Activated T-helper 1 cell treated with anti-CD3 and anti-CD28 coated beads, Interleukin-2, amount 50 U/mL, for 16 hours (primary cell): ENCODE data around the gene UBE2R2.

Experiments
- DNase-seq, 2 donors: peaks; one replicate each; pipeline ENCODE4 v3.0.0-alpha.2; 2020; ENCODE audit warnings: low read depth in 1 of 2, low spot score in 1 of 2

The UBE2R2 gene

DNA sequence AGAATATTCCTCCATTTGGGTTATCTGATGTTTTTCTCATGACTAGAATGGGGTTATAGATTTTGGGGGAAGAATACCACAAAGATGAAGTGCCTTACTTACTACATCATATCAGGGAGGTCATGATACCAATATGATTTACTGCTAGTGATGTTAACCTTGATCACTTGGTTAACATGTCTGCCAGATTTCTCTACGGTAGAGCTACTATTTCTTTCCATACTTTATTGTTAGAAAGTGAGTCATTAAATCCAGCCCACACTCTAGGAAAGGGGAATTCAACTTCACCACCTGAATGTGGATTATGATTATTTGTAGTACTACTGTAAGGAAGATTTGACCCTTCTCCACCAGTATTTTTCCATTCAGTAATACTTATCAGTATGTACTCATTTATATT, 64.7 kb downstream of the UBE2R2 start:
- DNase-seq = no peak

DNA sequence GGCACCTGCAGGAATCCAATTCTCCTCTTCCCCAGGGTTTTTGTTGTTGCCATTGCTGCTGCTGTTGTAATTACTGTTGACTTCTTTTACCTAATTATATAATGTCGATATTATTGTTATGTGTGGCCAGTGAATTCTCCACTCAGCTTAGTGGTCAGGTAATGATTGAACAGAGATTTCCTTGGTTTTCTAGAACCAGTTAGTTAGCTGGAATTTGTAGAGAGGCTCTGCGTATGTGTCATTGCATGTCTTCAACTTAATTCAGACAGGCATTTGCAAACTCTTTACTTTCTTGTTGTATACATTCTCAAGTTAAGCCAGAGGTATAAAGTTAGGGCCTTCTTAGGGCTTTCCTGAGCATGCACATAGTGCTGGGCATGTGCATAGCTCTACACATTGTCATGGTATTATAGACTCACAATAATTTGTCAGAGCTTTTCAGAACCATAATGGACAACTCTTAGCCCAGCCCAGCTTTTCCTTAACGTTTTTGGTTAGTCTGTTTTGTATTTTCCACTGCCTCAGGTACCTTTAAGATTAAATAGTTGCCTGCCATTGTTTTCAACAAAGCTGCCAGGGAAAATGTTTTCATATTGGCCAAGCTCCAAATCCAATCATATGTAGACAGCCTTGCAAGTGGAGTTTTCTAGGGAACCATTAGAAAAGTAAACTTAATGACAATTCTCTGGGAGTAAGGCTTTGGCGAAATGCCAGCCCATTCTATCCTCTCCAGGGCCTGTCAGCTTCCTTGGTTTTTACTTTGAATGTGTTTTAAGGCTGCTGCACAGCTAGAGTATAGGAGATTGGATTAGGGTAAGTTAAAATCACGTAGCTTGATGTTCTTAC, 68.1 kb downstream of the UBE2R2 start:
- DNase-seq = no peak

DNA sequence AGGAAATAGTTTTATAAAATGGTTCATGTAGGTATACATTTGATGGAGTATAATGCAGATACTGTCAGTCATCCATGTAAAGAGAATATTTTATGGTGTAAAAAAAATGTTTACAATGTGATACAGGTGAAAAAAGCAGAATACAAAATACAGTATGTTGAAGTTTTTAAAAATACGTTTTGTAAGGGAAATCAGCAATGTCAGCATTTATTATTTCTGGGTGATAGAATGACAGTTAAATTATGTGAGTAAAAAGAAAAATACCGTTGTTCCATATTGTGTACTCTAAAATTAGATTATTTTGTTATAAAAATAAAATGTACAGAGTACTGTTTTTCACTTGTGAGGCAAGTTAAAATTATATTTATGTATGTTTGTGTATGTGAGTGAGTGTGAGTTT, 69.0 kb downstream of the UBE2R2 start:
- DNase-seq = no peak

DNA sequence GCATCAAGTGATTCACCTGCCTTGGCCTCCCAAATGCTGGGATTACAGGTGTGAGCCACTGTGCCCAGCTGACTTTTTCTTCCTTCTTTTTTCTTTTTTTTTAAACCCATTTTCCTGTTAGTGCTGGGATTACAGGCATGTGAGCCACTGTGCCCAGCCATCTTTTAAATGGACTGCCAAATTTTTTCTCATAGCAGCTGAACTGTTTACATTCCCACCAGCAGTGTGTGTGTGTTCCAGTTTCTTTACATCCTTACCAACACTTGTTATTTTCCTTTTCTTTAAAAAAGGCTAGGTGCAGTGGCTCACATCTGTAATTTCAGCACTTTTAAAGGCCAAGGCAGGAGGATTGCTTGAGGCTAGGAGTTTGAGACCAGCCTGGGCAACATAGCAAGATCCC, 76.9 kb downstream of the UBE2R2 start:
- DNase-seq = no peak

DNA sequence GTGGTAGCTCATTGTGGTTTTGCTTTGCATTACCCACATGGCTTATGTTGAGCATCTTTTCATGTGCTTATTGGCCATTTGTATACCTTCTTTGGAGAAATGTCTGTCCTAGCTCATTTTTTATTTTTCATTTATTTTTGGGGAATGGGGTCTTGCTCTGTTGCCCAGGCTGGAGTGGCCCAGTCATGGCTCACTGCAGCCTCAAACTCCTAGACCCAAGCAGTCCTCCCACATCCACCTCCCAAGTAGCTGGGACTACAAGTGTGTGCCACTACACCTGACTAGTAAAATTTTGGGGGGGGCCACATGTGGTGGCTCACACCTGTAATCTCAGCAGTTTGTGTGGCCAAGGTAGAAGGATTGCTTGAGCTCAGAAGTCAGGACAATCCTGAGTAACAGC, 77.4 kb downstream of the UBE2R2 start:
- DNase-seq = no peak

GRCh38 chr9:33903157-33903780, 86.3 kb downstream of the UBE2R2 start:
- no peak for DNase-seq

DNA sequence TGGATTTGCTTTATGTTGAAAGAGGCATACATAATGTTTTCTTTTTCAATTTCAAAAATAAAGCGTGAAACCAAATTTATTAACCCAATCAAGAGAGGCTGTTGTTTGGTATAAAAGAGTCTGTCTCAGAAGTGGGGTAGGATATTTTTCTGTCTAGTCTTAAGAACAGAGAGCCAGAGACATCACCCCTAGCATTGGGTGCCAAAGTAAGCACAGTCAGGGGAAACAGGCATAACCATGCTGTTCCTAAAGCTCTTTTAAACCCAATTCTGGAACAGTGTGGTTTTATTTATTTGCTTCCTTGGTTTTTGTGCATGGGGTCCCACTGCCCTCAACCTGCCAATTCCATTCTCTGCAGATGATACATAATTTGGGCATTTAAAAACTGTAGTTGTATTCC, 88.2 kb downstream of the UBE2R2 start:
- no peak for DNase-seq

GRCh38 chr9:33906769-33907168, 89.8 kb downstream of the UBE2R2 start:
- no peak for DNase-seq

DNA sequence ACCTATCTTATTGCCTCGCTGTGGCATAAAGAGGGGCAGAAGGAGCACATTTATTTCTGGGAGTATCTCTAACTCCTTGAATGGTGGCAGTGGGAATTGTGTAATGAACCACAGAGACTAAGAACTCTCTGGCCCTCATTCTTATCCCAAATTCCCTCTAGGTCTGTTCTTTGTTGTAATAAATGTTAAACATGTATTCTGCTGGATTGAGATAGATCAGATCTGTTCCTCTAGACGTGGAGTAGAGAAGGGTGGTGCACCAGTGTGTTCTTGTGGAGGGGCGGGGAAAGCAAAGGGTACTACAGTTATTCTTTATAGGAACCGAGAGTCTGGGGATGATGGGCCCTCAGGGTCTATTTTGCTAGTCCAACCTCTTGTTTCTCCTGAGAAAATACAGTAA, 90.4 kb downstream of the UBE2R2 start:
- no peak for DNase-seq

DNA sequence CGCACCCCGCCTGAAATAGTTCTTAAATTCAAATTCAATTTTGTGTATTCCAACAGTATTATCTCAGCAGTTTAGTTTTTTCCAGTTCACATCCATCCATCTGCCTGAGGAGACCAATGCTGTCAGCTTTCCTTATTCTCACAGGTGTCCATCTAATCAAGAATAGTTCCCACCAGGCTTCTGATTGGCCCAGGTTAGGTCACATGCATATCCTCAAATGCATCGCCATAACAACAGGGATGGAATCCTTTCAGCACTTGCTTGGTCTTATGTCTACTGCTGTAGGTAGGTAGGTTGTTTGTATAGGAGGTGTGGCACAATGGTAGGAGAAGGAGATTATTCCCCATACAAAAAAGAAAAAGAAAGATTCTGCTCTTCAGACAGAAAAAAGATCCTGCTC, 91.2 kb downstream of the UBE2R2 start:
- DNase-seq = no peak

DNA sequence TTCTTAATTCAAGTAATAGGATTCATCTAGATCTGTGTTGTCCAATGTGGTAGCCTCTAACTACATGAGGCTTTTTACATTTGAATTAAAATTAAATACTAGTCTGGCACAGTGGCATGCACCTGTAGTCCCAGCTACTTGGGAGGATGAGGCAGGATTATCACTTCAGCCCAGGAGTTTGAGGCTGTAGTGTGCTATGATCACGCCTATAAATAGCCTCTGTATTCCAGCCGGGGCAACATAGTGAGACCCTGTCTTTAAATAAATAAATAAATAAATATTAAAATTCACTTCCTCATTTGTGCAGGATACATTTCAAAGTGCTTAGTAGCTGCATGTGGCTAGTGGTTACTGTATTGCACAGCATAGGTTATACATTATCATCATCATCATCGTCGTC, 91.8 kb downstream of the UBE2R2 start:
- no peak for DNase-seq

- no peak for DNase-seq
Measured at GRCh38 chr9:33913541-33913940, 96.6 kb downstream of the UBE2R2 start.

GRCh38 chr9:33914887-33915628, 98.1 kb downstream of the UBE2R2 start:
- DNase-seq = no peak

DNA sequence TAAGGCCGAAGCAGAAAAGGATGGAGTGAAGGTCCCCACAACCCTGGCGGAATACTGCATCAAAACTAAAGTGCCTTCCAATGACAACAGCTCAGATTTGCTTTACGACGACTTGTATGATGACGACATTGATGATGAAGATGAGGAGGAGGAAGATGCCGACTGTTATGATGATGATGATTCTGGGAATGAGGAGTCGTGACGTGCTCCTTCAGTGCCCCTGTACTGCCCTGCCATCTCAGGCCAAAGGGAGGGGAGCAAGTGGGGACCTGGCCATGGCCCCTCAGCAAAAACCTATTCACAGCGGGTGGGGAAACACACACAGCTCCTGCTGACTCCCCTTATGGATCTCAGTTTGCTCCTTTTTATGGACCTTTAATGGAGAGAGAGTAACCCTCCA, 100.1 kb downstream of the UBE2R2 start:
- no peak for DNase-seq

DNA sequence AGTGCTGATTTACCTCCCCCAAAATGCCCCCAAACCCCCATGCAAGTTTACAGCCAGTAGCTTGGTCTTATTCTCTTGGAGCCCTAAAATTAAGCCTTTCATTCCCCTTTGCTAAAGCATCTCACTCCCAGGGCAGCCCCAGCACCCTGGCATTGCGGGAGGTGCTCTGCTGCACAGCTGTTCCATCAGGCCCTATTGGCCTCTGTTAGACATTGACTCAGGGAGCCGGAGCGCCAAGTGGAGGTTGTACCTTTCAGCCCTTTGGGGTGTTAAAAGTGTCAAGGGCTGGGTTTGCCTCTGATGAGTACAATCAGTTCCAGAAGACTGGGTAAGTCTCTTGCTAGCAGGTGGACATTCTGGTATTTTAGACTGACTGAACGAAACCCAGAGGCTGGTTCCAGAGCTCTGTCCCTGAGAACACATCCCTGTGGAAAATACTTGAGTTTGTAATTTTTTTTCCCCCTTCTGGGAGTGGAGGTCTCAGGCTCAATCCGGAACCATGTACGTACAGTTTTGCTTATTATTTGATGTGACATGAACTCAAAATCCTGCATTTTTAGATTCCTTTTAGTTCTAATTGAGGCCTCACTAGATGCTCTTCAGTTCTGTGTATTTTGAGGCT, 102.4 kb downstream of the UBE2R2 start:
- DNase-seq = no peak

- no peak for DNase-seq
Measured at GRCh38 chr9:33921967-33922895, 105.3 kb downstream of the UBE2R2 start.

DNA sequence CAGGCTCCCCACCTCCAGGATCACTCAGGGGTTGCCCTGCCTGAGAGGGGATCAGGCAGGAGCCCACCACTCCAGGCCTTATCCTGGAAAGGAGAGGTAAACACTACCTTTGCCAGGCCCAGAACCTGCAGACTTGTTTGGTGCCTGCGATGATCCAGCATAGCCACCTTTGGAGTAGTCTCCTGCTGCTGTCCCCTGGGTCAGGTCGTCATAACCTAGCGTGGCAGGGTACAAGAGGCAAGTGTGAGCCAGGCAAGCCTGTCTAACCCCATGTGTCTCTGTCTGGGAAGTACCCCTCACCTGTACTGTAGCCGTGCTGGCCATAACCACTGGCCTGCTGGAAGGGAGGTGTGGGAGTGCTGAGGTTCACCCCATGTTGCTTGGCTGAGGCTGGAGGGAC, 106.1 kb downstream of the UBE2R2 start:
- DNase-seq = no peak

DNA sequence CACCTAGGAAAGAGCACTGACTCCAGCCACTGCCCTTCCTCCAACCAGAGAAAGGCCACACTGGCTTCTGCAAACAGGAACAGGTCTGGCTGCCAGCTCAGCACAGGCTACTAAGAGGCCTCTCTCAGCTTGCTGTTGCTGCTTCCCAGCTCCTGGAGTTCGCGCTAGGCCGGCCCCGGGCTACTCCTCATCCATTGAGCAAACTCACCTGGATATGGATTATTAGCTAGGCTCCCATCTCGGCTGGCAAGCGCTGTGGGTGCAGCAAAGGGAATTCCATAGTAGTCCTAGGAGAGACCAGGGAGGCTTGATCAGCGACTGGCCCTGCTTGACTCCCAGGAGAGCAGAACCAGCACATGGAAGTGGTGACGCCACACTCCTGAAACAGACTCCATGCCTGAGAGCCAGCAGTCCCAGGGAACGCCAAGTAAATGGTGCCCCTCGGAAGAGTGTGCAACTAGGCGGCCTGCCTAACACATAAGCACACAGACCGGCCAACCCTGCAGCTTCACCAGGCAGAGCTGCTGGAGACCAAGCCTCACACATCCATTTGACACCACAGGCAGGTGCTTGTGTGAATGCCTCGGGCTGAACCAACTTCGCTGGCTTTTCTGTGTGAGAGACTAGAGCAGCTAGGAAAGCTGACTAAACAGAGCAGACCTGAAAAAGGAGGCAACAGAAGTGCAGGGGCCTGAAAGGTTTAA, 107.2 kb downstream of the UBE2R2 start:
- DNase-seq = no peak

DNA sequence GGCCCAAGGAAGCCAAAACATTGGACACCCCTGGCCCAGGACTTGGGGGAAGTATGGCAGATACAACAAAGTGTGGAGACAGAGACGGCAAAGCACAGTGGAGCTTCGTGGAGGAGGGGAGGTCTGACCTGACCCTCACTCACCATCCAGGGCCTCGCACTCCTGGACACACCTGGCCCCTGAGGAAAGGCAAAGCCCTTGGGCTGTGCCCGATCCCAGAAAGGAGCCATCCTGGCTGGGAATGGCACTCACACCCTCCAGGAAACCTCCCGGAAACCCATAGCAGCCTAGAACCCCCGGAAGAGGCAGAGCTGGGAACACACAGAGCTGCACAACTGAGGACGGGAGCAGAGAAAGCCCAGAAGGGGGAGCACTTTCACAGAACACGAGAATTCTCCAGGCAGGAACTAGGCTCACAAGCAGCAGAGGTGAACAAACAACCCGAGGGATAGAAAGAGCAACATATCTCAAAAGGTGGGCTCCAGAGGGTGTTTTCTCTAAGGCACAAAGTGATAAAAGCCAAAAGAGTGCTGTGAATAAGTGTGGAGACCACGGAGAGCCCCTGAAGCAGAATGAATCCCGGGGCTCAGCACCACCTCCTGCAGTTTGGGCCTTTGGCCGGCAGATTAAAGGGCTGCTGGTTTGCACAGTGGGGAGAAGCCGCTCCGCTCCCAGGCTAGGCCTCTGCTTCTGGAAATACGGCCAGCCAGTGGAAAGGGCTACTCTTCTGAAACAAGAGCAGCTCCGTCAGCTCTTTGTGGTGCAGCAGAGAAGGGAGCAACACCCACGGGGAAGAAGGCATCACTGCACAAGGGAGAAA, 108.2 kb downstream of the UBE2R2 start:
- DNase-seq = no peak
